K562 (cell line): Measurements from ENCODE around the gene EXOC3. TPM values are rescaled to one million over a fixed set of nuclear protein-coding genes. Genes with fewer than 3 reads are reported as not detected.
"Not testable (repeated sequence)": the region's sequence is repeated elsewhere in the genome, so short reads cannot be mapped to it uniquely, and the experiment has no call there.

Source experiments
- ATAC-seq: fragments of 200-7000 bp; cut with Tn5 transposase; 3 replicates; pipeline ENCODE4 v1.9.1; 2020; ENCODE audit warnings: moderate library complexity
- BruUV-seq: library from RNA; stranded (reverse); fragments of 400-500 nt; replicated peaks from 2 replicates; lab custom pipeline; 2021; lab: Mats Ljungman, UMichigan
- CTCF ChIA-PET: fragments of 300-600 bp; formaldehyde crosslinking; extraction: SDS; loops from one replicate; lab custom pipeline; 2021; ENCODE audit warnings: low intra/inter-chr PET ratio; lab: Yijun Ruan, JAX
- POLR2A ChIA-PET: fragments of 300-600, 350-650 bp; sonication (Branson Sonifier 250); formaldehyde crosslinking; extraction: SDS; loops from one replicate; lab custom pipeline; 2021; ENCODE audit warnings: antibody characterized with exemption, inconsistent platforms; lab: Yijun Ruan, JAX
- DNase-seq, 4 experiments: peaks; one replicate each; pipeline versions ENCODE4 v3.0.0 to v3.0.0-alpha.2; 2011 to 2018; ENCODE audit warnings: low spot score in 3 of 4, mixed read lengths in 3 of 4; ENCODE audit errors: extremely low read depth in 1 of 4
- FAIRE-seq: peaks from 2 replicates; lab custom pipeline; 2011; peaks lifted over from hg19 to GRCh38; lab: Jason Lieb, UNC
- H2AFZ ChIP-seq: 2 replicates; pipeline ENCODE4 v1.6.0; 2011; ENCODE audit warnings: low read depth, low read length, control low read depth, inconsistent platforms
- H3K27ac ChIP-seq: fragments of 200-600 bp; 3 replicates; pipeline ENCODE4 v1.8.0; 2011; ENCODE audit warnings: low read depth, mild to moderate bottlenecking, control low read depth, inconsistent platforms, low read length, moderate library complexity, mixed read lengths; ENCODE audit errors: extremely low read depth
- H3K27me3 ChIP-seq, 2 experiments: fragments of 300-600 bp in 1 of 2; 2 replicates in 1 of 2; 3 replicates in 1 of 2; pipeline versions ENCODE4 v1.6.0 to v1.8.0; 2011; ENCODE audit warnings: inconsistent platforms in 2 of 2, low read length in 2 of 2, mild to moderate bottlenecking in 1 of 2, mixed read lengths in 1 of 2, moderate library complexity in 1 of 2; ENCODE audit not compliant: control insufficient read depth in 2 of 2, insufficient read depth in 2 of 2
- H3K36me3 ChIP-seq: fragments of 300-600 bp; 3 replicates; pipeline ENCODE4 v1.8.0; 2011; ENCODE audit warnings: mild to moderate bottlenecking, low read length, inconsistent platforms; ENCODE audit not compliant: control insufficient read depth, insufficient read depth
- H3K4me1 ChIP-seq, 2 experiments: fragments of 200-600 bp in 1 of 2; replicated peaks in 1 of 2; 2 replicates in 1 of 2; 3 replicates in 1 of 2; pipeline versions ENCODE4 v1.5.1 to v1.8.0; 2011; ENCODE audit warnings: inconsistent platforms in 2 of 2, low read length in 2 of 2, mild to moderate bottlenecking in 1 of 2, mixed read lengths in 1 of 2, moderate library complexity in 1 of 2; ENCODE audit not compliant: control insufficient read depth in 2 of 2, insufficient read depth in 2 of 2
- H3K4me2 ChIP-seq: 2 replicates; pipeline ENCODE4 v1.6.1; 2011; ENCODE audit warnings: low read length, control low read depth, inconsistent platforms, mixed read lengths; ENCODE audit not compliant: insufficient read depth
- H3K4me3 ChIP-seq: fragments of 200-600 bp; sonication (generic), shearing (Covaris generic); 2 replicates; pipeline ENCODE4 v1.5.1; 2016; ENCODE audit warnings: control low read depth, inconsistent platforms
- H3K79me2 ChIP-seq: fragments of 200-600 bp; 3 replicates; pipeline ENCODE4 v1.8.0; 2011; ENCODE audit warnings: low read length, inconsistent platforms; ENCODE audit not compliant: control insufficient read depth, insufficient read depth
- H3K9ac ChIP-seq, 2 experiments: 2 replicates each; pipeline versions ENCODE4 v1.6.0 to v1.6.1; 2011; ENCODE audit warnings: low read depth in 2 of 2, low read length in 2 of 2, control low read depth in 1 of 2, inconsistent platforms in 1 of 2, mild to moderate bottlenecking in 1 of 2, mixed read lengths in 1 of 2; ENCODE audit not compliant: insufficient read depth in 1 of 2
- H3K9me1 ChIP-seq: one replicate; pipeline ENCODE4 v1.6.0; 2011; ENCODE audit warnings: inconsistent platforms, mild to moderate bottlenecking, low read length, moderate library complexity; ENCODE audit not compliant: control insufficient read depth, insufficient read depth
- H3K9me3 ChIP-seq: replicated peaks from 2 replicates; pipeline ENCODE4 v1.5.1; 2011; ENCODE audit warnings: low read depth, low read length, inconsistent platforms; ENCODE audit not compliant: control insufficient read depth, insufficient read depth
- H4K20me1 ChIP-seq: replicated peaks from 2 replicates; pipeline ENCODE4 v1.6.1; 2011; ENCODE audit warnings: low read length, inconsistent platforms, mixed read lengths; ENCODE audit not compliant: control insufficient read depth, insufficient read depth
- WGBS: fragments of 100-300 bp; shearing (Covaris generic); methylation state at CpG from one replicate; pipeline ENCODE4 v1.1.6; 2016; ENCODE audit warnings: low coverage, mixed read lengths; ENCODE audit not compliant: insufficient coverage; ENCODE audit errors: missing lambda C conversion rate; 5-methylcytosine and 5-hydroxymethylcytosine counted together
- in situ Hi-C: fragments of 300-500 bp; cut with MboI; formaldehyde crosslinking; loops from 4 replicates; pipeline ENCODE4 v1.15.0; 2018; ENCODE audit warnings: inconsistent platforms, mixed read lengths
- intact Hi-C: fragments of 100-400 bp; cut with micrococcal nuclease; formaldehyde crosslinking; loops from 2 replicates; pipeline ENCODE4 v1.14.2; 2022
- polyA plus RNA-seq, 8 experiments: library from polyadenylated mRNA; depleted of rRNA in 4 of 8; stranded (reverse) in 5 of 8; unstranded in 3 of 8; fragments of >200 nt; fragmentation: Nextera tagmentation in 2 of 8; fragmentation: Illumina TruSeq in 1 of 8; extraction: Ambion mirVana in 2 of 8; extraction: Trizol in 1 of 8; gene quantifications; 2 replicates each; pipeline versions ENCODE4 v1.2.1 to v1.2.3, GENCODE V29; 2011 to 2014; ENCODE audit warnings: inconsistent platforms in 1 of 8, missing spikeins in 1 of 8
- total RNA-seq, 7 experiments: library from RNA; depleted of rRNA in 6 of 7; stranded (reverse); fragments of >200 nt in 6 of 7; fragmentation: Illumina TruSeq in 2 of 7; extraction: Trizol in 2 of 7; gene quantifications; 2 replicates each; pipeline versions ENCODE4 v1.2.1 to v1.2.3, GENCODE V29; 2011 to 2021; ENCODE audit warnings: low replicate concordance in 1 of 7
- TF ChIP-seq, protein P1 (sequence below): fragments of 250-450 bp; sonication (Bioruptor Pico); IDR thresholded peaks from 2 replicates; pipeline ENCODE4 v1.4.0; 2020; ENCODE audit warnings: mild to moderate bottlenecking, moderate library complexity

EXOC3 gene
- total and polyA plus RNA-seq, 9 of the 15 experiments (the other 6 are each of a cell fraction or from before 2014, with no cell fraction given) = 1.4 to 41.9 (median 22.4) TPM

GRCh38 chr5:505951-506525, 63.1 kb downstream of the EXOC3 start (continued):
- TF ChIP-seq, protein P1, sequence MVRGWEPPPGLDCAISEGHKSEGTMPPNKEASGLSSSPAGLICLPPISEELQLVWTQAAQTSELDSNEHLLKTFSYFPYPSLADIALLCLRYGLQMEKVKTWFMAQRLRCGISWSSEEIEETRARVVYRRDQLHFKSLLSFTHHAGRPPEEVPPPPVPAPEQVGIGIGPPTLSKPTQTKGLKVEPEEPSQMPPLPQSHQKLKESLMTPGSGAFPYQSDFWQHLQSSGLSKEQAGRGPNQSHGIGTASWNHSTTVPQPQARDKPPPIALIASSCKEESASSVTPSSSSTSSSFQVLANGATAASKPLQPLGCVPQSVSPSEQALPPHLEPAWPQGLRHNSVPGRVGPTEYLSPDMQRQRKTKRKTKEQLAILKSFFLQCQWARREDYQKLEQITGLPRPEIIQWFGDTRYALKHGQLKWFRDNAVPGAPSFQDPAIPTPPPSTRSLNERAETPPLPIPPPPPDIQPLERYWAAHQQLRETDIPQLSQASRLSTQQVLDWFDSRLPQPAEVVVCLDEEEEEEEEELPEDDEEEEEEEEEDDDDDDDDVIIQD = no peak

- in situ Hi-C loops, H3K27ac ChIP-seq, DNase-seq, intact Hi-C loops, H3K36me3 ChIP-seq, H4K20me1 ChIP-seq, H3K4me2 ChIP-seq, H3K4me3 ChIP-seq, H2AFZ ChIP-seq, FAIRE-seq, BruUV-seq, H3K9me3 ChIP-seq, H3K9me1 ChIP-seq, H3K79me2 ChIP-seq, CTCF ChIA-PET, H3K9ac ChIP-seq, ATAC-seq: not testable (repeated sequence)
- WGBS = 32% methylated on average over 36 of the region's 42 CpGs
- Histone ChIP-seq H3K27me3 (peaks cover 37 to 72% of the 10 kb centered on the region in 2 experiments), H3K4me1 (peaks cover 0 to 31% of the 10 kb centered on the region in 2 experiments; a peak in 2 of 5 replicates)
- POLR2A ChIA-PET = interaction anchor here (0.6 kb wide), 1 partner anchor 32 kb away, joined by 3 read pairs; no protein-coding TSS in a partner anchor
Observed at GRCh38 chr5:507986-508575, 65.1 kb downstream of the EXOC3 start.
